Measurements from ENCODE around the gene LCP2. TPM values are rescaled to one million over a fixed set of nuclear protein-coding genes. Genes with fewer than 3 reads are reported as not detected.
A peak's percentile ranks its signal among the peaks of the same experiment; 100 is the strongest.

Gene LCP2
- total and polyA plus RNA-seq, 2 of the 4 experiments (the other 2 are of a cell fraction) = not detected

GRCh38 chr5:170338933-170339779 lies 41.6 kb upstream of the LCP2 start:
- Histone ChIP-seq H4K91ac (ENCODE audit: insufficient read depth, low read depth, low read length) (no peak overlapping the region), H3K56ac (ENCODE audit: extremely low read depth, insufficient read depth, low read length) (no peak overlapping the region), H3K4me2 (ENCODE audit: low read depth, low read length) (no peak overlapping the region), H3K9ac (ENCODE audit: low read depth, low read length) (no peak overlapping the region), H2BK20ac (ENCODE audit: low read depth, low read length) (no peak overlapping the region), H3K23ac (ENCODE audit: low read depth, low read length) (no peak overlapping the region), H3K27ac (ENCODE audit: insufficient read depth, low read length) (no peak overlapping the region), H2AK5ac (ENCODE audit: low read depth, low read length) (no peak overlapping the region), H4K20me1 (ENCODE audit: insufficient read depth, low read length) (no peaks in the 10 kb centered on the region), H2BK120ac (ENCODE audit: low read depth, low read length) (no peak overlapping the region), H3K4me3 (ENCODE audit: insufficient read depth, low read depth, low read length) (no peak overlapping the region), H3K9me1 (ENCODE audit: insufficient read depth, low read length) (no peaks in the 10 kb centered on the region), H3K14ac (replicated peaks; ENCODE audit: low read depth, low read length) (no peak overlapping the region), H4K5ac (ENCODE audit: low read depth, low read length) (no peak overlapping the region), H3K4ac (ENCODE audit: low read depth, low read length) (no peak overlapping the region), H3K36me3 (ENCODE audit: control insufficient read depth, insufficient read depth, low read length) (no peaks in the 10 kb centered on the region), H3K18ac (ENCODE audit: low read depth, low read length) (no peak overlapping the region), H2BK5ac (ENCODE audit: low read depth, low read length, poor library complexity, severe bottlenecking) (no peak overlapping the region), H3K9me3 (ENCODE audit: control insufficient read depth, insufficient read depth, low read length) (no peaks in the 10 kb centered on the region), H3K27me3 (ENCODE audit: control insufficient read depth, insufficient read depth, low read length) (no peaks in the 10 kb centered on the region), H2AK9ac (replicated peaks; ENCODE audit: low read depth, low read length, poor library complexity) (no peak overlapping the region), H3K79me1 (ENCODE audit: low read depth in 1 of 2, low read length in 2 of 2) (no peaks in the 10 kb centered on the region), H2AFZ (replicated peaks; ENCODE audit: low read length, poor library complexity) (no peak overlapping the region), H3K4me1 (ENCODE audit: control insufficient read depth, insufficient read depth, low read length) (no peaks in the 10 kb centered on the region), H2BK15ac (ENCODE audit: low read depth, low read length) (no peak overlapping the region), H4K8ac (ENCODE audit: low read depth in 2 of 2, low read length in 2 of 2) (no peak overlapping the region)
- intact Hi-C loops (cut with micrococcal nuclease) = no loop called here
- BruUV-seq (replicated peaks) = no TSS peak
- ATAC-seq (ENCODE audit: low read depth) (no peak), DNase-seq (no peak)
- TF ChIP-seq MAFK (IDR thresholded peaks at IDR 0.05; ENCODE audit: low read depth, low read length) (peak; percentile 95), RFX5 (IDR thresholded peaks at IDR 0.05; ENCODE audit: low read depth, low read length) (no peak)
- ChIA-PET POLR2A (ENCODE audit: unreplicated experiment) (no interaction called here), CTCF (no interaction called here)
- 67% methylated on average over 1 of the region's 4 CpGs; no CpG with 5 or more reads in 1 of the 2 experiments for WGBS, 2 experiments (ENCODE audit: extremely low coverage in 2 of 2, insufficient read length in 1 of 2)
- in situ Hi-C loops (cut with MboI; ENCODE audit: low sequenced_read_pairs) = no loop called here
- dilution Hi-C loops (cut with HindIII; ENCODE audit: low sequenced_read_pairs, unreplicated experiment) = no loop called here
